GM21367 (cell line): ENCODE data around the gene NPAS3.

Source experiments
- ATAC-seq: cut with Tn5 transposase; IDR thresholded peaks from one replicate; pipeline ENCODE4 v1.9.1; 2021; ENCODE audit not compliant: unreplicated experiment

NPAS3 gene

DNA sequence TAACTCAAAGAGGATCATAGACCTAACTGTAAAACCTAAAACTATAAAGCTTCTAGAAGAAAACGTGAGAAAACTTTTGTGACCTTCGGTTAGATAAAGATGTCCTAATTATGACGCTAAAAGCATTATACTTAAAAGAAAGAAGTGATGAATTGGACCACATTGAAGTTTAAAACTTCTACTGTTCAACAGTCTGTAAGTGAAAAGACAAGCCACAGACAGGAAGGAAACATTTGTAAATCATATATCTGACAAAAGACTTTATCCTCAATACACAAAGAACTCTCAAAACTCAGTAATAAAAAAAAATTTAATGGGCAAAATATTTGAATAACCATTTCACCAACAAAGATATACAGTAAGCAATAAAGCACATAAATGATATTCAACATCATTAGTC, 667.9 kb downstream of the NPAS3 start:
- ATAC-seq = no peak

DNA sequence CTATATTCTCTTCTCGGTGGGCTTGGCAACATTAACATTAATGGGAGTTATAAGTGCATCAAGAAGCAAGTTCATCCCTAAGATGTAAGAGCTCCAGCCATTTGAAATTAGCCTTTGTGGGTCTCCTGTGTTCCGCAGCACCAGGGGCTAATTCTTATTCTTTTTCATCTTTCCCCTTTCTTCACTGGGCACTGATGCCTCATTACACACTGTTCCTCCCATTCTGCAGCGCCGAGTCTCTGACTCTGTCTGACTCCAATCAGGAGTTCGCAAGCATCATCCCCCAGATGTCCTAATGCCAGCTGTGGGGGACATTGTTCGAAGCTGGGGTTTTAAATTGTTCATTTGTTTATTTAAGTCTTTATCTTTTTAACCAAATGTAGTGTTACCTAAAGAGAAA, 670.9 kb downstream of the NPAS3 start:
- no peak for ATAC-seq

GRCh38 chr14:33610121-33610520, 671.4 kb downstream of the NPAS3 start:
- ATAC-seq = no peak

DNA sequence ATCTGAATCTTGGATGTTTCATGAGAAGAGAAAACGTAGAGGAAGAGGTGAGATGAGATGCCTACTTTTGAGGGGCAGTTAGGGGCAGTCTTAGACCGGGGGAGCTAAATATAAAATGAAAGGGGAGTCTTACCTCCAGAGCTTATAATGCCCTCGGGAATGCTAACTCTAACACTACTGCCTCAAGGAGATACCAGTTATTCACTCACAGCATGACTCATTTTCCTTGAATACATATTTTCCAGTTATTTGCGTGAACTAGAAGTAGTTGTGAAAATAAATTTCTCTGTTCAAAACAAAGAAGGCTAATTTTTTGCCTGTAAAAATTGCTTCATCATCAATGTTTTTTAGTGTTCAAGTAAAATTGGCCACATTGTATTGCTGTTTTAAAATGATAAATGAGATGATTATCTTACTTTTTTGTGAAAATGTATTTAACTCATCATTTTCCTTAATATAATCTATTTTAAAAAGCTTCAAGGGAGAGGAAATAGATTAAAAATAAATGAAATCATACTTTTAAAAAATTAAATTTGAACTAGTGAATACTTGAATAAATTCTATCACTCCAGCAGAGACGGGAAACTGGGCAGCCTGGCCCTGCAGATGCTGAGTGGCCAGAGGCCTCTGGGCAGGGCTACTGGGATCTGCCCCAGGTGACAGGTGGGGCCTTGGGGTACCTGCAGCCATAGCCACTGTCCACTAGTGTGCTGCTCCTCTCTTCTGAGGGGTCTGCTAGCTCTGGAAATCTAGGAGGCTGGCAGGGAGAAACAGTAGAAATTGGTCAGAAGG, 672.9 kb downstream of the NPAS3 start:
- ATAC-seq = no peak

DNA sequence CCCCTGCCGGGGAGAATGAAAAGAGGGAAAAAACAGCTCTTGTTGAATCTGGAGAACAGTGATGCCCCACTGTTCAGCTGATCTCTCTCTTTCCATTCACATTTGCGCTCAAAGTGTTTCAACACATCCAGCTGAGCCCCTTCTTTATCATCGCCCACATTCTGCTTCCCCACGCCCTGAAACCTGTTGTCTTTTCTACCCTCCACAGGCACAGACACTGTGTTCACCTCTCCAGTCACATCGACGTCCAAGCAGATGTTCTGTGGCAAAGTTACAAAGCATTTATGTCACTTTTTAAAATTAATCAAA, 673.5 kb downstream of the NPAS3 start:
- no peak for ATAC-seq

GRCh38 chr14:33617154-33617553, 678.5 kb downstream of the NPAS3 start:
- ATAC-seq = no peak

DNA sequence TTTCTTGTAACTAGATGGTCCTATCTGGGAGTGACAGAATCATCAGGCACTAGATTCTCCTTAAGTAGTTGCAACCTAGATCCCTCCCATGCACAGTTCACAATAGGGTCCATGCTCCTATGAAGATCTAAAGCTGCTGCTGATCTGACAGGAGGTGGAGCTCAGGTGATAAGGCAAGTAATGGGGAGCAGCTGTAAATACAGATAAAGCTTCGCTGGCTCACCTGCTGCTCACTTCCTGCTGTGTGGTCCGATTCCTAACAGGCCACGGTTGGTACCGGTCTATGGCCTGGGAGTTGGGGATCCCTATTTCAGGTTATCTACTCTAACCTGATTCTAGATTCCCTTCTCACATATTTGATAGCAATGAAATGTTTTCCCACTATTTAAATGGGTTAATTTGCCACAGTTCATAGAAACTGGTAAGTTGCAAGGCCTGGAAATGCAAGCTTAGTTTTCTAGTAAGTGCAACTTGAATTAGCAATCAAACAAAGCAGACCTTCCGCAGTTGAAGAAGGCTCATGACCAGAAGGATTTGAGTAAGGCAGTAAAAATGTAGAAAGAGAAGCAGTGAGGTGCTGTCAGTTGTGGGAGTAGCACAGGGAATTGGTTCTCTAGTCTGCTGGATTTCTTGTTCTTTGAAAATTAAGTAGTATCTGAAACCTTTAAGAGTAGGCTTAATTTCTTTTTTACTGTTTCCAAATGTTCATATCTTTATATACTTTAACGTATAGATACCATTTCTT, 679.9 kb downstream of the NPAS3 start:
- no peak for ATAC-seq

DNA sequence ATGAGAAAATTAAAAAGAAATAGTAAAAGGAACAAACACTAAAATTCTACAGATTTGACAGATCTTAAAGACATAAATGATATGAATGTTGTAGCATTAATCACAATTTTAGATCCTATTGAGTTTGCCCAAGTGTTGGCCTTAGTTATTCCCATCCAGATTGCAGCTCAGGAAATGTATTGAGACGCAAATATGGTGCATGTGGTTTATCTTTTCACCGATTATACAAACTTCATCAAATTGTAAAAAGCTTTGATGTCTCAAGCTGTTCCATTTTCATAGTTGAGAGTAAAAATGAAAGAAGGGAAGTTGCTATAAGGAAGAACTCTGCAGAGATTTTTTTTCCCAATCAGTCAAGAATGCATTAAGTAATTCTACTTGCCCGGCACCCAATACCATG, 683.8 kb downstream of the NPAS3 start:
- no peak for ATAC-seq

DNA sequence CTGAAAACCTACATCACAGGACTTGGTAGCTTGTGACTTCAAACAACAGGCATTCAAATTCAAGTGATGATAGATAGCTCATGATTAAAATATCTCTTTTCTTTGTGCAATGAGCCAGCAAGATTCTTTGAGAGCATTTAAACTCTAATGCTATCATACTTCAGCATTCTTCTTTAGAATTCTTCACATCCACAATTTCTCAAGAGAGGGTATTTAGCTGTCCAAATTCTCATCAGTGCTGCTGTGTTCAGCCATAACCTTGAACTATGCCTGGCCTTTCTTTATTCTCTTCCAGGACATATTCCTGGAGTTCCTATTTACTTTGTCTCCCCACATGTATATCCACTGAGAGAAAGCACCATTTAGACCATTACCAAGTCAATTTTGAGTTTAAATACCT, 691.1 kb downstream of the NPAS3 start:
- ATAC-seq = no peak

DNA sequence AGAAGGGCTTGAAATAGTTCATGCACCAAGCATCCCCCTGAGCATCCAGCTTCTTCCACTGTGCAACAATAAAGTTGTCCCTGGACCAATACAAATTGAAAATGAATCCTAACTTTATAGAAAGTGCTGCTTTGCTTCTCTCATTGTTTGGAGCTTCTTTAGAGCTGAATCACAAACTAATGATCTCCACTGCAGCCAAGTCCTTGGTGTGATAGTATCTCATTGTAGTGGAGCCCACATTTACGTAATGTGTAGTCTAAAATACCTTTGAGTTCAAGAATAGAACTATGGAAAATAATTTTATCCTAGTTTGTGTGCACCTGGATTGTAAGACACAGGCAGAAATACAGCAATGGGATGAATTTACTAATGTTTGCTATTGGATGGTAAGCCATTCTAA, 692.3 kb downstream of the NPAS3 start:
- no peak for ATAC-seq

GRCh38 chr14:33631441-33631840, 692.8 kb downstream of the NPAS3 start:
- no peak for ATAC-seq

- ATAC-seq = no peak
Measured at GRCh38 chr14:33634631-33635030, 696.0 kb downstream of the NPAS3 start.

DNA sequence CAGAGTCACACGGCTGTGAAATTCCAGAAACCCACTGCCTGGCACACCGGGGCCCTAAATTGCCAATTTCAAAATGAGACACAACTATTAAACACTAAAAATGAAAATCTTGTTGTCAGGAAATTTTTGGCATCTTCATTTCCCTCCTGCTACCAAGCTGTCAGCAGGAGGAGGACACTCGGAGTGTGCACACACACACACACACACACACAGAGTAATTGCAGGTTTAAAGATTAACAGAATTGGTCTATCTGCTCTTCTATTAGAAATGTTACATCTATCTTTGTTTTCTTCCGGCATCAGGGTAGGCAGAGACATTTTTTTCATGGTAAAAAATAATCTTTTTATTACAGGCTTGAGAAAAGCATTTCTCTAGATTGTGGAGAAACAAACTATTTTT, 698.0 kb downstream of the NPAS3 start:
- no peak for ATAC-seq

- no peak for ATAC-seq
Measured at GRCh38 chr14:33642080-33642479, 703.4 kb downstream of the NPAS3 start.

DNA sequence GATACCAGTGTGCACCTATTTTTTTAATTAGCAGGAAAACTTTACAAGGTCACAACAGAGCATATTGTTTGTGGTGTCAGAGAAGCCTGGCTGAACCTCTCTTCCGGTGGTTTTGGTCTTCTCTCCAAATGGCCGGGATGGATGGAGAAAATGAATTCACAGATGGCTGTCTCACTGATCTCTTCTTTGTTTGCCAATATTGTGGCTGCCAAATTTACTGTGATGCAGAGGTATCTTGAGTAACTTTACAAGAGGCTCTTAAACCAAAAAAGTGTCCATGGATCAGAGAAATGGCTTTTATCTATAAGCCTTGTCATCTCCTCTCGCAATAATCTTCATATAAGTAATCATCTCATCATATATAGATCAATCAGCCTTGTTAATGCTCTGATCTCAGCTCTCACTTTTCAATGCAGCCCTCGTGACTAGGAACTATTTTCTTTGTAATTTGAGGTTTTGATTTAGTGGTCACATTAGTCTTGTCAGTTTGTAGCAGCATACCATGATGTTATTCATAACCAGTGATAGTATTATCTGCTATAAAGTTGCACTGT, 704.1 kb downstream of the NPAS3 start:
- ATAC-seq = no peak

DNA sequence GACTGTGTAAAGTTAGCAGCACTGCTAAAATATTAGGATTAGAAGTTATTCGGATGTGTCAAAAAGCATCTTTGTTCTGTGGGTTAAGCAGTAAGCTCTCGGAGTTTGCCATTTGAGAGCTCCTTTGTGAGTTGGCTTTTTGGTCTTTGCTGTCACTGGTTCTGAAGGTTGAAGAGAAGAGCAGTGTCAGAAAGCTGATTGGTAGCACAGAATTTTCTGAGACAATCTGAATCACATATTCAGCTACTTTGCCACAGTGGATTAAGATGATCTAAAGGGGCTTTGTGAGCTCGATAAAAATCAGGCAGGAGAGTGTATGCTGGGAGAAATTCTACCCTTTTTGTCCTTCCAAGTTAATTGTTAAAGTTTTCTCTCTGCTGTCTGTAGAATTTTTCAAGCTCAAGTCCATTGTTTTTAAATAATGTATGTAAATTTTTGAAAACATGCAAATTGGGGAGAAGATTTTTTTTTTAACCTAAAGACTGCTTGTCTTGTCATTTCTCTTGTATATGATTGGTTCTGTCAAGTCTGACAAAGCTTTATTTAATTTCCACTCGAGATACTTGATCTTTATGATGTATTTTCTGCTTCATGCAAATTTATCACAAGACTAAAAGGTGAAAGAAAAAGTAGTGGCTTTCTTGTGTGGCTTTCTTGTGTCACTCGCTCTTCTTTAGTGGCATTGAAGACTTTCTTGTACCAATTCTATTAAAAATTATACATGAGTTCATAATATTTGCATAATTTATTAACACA, 704.9 kb downstream of the NPAS3 start:
- no peak for ATAC-seq

DNA sequence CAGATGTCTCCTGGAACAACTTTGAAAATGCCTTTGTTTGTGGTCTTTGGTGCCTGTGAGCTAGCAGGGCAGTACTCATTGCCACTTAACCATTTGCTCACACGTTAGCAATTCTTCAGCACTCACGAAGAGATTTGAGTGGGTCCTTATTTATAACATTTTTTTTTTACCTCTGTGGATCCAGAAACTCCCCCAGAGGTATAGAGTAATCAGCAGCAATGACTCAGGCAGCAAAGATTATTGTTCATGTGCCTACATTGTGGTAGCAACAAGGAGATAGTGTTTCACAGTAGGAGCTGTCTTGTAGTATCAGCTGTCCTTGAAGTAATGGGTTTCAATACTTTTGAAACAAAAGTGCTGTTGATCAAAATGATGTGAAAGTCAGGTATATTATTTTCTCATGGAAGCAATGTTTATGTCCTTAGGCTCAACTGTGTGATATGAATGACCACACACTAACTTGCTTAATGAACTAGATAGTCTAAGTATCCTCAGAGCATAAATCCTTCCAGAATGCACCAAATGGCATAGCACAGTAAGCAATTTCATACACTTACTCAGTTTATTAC, 708.1 kb downstream of the NPAS3 start:
- ATAC-seq = no peak

GRCh38 chr14:33647385-33647786, 708.7 kb downstream of the NPAS3 start:
- no peak for ATAC-seq

GRCh38 chr14:33650430-33650829, 711.8 kb downstream of the NPAS3 start:
- ATAC-seq = no peak

- ATAC-seq = no peak
Measured at GRCh38 chr14:33652566-33653307, 714.1 kb downstream of the NPAS3 start.

GRCh38 chr14:33653308-33653695, 714.6 kb downstream of the NPAS3 start:
- ATAC-seq = no peak
